ENCODE data around the gene CTIF.
"Not testable (repeated sequence)": the region's sequence is repeated elsewhere in the genome, so short reads cannot be mapped to it uniquely, and the experiment has no call there.

Gene CTIF

GRCh38 chr18:48860269-48861180 is 321.7 kb downstream of the CTIF start:
- no peak for DNase-seq

GRCh38 chr18:48861181-48861708 is 322.4 kb downstream of the CTIF start:
- DNase-seq, result no peak

DNA sequence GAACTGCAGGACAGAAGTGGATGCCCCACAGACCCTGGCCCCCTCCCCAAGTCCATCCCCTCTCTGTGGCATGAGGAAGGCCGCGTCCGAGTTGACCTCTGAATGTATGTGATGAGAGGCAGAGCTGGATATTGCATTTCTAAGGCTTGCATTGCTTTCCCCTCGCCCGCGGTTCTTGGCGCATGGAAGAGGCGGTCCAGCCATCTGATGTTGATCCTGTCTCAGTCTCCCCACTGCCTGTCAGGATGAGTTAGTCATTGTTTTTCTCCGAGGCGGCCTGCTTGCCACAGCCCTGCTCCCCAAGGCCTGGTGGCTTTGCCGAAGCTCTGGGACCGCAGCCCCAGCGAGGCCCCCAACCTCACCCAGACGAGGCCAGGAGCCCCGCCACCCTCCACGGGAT is 323.3 kb downstream of the CTIF start:
- no peak for DNase-seq

DNA sequence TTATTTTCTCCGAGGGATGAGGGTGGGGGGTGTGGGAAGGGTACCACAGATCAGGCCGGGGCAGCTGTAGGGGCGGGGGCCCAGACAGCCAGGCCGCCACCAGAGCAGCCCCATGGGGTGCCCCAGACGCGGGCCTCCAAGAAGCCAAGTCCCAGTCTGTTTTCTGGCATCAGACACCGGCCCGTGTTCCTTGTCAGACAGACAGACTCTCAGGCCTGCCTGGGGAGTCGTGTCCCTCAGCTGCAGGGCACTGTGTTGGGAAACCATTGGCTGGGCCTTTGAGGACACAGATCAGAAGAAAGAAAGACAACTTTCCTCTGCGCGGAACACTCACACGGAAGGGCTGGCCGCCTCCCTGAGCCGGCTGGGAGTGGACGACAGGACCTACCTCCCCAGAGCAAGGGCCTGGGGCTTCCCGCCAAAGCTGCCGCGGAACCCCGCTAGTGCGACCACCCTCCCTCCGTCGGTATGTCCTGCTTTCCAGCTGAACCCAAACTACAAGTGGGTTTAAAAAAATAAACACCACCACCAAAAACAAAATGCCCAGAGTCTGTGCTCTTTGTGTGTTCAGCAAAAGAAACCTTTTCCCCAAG is 323.9 kb downstream of the CTIF start:
- DNase-seq, result no peak

DNA sequence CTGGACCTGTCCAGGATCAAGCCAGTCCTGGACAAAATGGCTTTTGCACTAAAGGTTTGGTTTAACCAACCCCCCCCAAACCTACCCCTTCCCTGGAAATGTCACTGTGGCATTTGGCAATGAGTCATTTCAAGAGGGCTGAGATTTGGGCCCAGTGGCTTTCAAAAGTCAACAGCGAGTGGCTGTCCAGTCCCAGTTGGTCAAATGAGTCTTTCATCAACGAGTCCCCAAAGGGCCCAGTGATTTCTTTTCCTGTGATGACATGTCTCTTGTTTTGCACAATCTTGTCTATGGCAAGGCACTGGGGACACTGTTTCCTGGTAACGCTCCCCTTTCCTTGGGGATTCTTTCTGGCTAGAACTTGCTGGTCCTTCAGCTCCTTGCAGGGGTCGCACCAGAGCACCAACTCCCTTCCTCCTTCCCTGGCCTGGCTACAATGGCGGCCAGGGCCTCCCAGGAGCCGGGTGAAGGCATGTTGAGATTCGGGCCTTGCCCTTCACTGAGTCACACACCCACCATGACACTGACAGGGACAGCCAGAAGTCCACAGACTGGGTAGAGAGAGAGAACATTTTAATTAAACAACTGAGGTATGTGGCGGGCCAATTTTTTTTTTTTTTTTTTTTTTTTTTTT is 324.7 kb downstream of the CTIF start:
- no peak for DNase-seq

DNA sequence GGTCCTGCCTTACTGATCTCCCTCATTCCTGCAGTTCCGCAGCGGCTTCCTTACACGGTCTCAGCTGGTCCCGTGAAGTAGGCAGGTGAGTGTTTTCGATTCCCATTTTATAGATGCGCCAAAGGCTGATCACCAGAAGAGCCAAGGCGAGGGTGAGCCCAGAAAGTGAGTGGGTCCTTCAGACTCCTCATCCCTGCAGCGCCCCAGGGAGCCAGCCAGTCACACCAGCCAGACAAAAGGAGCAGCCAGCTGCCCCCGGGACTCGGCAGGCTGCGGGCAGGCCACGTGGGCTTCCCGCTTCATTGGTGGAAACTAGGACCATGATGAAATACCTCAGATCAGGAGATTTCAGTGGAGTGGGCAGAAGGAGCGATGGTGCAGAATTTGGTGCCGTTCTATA is 326.0 kb downstream of the CTIF start:
- no peak for DNase-seq

DNA sequence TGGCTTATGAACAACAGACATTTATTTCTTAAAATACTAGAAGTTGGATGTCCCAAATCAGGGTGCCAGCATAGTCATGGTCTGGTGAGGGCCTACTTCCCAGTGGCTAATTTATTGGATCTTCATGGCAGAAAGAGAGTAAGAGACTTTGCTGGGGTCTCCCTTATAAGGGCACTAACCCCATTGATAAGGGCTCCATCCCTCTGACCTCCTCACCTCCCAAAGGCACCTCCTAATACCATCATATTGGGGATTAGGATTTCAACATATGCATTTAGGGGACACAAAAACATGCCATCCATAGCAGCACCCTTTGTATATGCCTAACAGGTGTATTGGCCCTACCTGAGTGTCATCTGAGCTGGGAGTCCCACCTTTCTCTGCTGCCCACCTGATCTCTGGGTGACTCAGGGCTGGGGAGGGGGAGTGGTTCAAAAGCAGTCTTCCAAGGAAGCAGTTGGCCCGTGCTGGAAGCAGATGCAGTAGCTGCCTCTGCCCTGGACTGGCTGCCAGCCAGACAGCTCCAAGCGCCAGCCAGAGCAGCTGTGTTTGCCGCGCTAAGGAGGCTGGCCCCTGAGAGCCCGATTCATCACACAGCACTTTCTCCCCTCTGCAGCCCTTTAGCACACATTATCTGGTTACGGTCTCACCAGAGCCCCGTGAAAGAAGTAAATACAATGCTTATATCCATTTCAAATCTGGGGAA is 327.4 kb downstream of the CTIF start:
- DNase-seq, result peak; percentile 83

GRCh38 chr18:48866856-48867255 is 328.0 kb downstream of the CTIF start:
- DNase-seq, result no peak

DNA sequence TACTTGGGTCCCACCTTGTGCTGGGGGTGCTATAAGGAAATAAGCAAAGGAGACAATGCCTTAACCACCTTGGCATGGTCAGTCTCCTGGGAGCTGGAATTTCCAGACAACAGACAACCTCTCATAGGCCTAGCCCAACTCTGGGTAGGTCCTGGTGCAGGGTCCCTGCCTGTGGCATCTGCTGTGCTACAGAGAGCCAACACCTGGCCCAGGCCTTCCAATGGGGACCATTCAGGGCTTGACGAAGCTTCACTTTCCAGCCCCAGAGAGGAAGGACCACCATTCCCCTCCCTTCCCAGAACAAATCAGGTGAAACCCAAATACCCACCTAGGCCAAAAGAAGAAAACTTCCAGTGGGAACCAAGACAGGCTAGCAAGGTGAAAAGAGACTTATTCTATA is 329.1 kb downstream of the CTIF start:
- no peak for DNase-seq

DNA sequence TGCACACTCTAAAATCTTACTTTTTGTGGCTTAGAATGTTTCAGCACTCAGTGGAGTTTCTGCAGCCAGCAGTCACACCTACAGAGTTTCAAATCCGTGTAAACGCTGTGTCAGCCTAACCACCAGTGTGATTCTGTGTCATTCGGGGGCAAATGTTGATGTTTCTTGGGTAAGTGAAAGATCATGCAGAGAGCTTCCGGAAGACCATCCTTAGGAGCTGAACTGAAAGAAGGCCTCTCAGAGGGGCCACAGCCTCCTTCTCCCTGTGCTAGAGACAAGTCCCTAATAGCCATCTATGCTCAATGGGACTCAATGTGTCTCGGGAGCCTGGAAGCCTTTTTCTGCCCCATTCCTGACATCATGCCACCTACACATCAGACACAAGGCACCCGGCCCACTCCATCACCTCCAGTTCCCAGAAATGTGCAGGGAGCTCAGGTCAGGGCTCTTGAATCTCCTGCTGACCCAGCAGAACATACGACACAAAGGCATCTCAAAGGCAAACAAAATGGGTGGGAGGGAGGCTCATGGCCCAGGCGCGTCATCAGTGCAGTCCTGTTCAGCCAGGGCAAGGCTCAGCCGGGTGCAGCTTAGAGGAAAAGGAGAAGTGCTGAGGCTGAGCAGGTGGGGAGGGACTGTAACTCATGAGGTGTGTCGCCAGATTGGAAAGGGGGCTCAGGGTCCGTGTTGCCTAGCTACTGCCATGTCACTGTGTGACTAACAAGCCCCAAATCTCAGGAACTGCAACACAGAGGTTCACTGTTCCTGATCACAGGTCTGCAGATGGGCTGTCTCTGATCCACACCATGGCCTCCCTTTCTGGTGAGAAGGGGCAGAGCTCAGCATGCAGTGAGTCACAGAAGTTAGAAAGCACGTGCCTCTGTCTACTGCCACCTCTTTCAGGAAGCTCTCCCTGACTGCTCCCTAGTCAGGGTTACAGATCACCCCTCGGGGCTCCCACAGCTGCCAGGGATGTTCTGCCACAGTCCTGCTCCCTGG is 329.9 kb downstream of the CTIF start:
- DNase-seq, result peak; percentile 28

GRCh38 chr18:48869591-48869990 is 330.8 kb downstream of the CTIF start:
- no peak for DNase-seq

- DNase-seq, result not testable (repeated sequence)
These were observed 332.1 kb downstream of the CTIF start for GRCh38 chr18:48870926-48871325.

- DNase-seq, result no peak
These were observed 332.7 kb downstream of the CTIF start for GRCh38 chr18:48871391-48872166.

- no peak for DNase-seq
These were observed 333.7 kb downstream of the CTIF start for GRCh38 chr18:48872234-48873145.

GRCh38 chr18:48874233-48874632 is 335.4 kb downstream of the CTIF start:
- no peak for DNase-seq

DNA sequence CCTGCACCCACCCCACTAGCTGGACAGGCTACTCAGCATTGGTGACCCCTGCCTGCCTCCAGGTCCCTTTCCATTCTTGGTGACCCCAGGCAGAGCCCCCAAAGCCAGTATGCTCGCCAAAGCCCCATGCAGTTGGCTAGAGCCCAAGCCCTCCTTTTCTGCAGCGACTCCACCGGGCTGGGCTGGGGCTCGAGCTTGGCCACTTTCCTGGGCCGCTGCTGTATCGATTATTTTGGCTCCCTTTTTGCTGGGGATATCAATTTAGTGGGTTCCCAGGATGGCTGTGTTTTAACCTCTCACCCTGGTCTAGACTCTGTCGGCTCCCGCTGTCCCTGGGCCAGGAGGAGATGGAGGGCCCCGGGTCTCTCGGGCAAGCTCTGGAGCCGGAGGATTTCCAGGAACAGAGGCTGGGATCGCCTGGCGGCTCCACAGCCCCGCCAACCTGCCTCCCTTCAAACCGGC is 335.9 kb downstream of the CTIF start:
- no peak for DNase-seq

GRCh38 chr18:48875314-48875941 is 336.6 kb downstream of the CTIF start:
- DNase-seq, result no peak

GRCh38 chr18:48875942-48876511 is 337.2 kb downstream of the CTIF start:
- no peak for DNase-seq

DNA sequence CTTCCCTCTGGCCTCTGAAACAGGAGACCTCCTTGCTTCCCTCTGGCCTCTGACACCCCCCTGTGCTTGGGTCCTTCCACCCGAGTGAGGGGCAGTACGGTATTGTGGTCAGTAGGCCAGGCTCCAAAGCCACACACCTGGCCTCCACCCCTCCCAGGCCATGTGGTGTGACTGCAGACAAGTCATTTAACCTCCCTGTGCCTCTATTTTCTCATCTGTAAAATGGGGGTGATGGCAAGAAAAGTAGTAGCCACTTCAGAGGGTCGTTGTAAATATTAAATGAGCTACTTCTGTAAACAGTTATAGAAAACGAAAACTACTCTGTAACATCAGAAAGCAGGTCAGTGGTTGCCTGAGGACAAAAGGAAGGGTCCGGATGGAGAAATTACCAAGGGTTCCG is 337.8 kb downstream of the CTIF start:
- DNase-seq, result no peak
